Effector memory CD8-positive, alpha-beta T cell (primary cell): ENCODE measurements around the gene PRKAR2A.
"Not testable (repeated sequence)": the region's sequence is repeated elsewhere in the genome, so short reads cannot be mapped to it uniquely, and the experiment has no call there.

Experiments
- ATAC-seq: fragments of 150-1000 bp; cut with Tn5 transposase; replicated peaks from 2 replicates; pipeline ENCODE4 v1.10.0; 2021; ENCODE audit warnings: mild to moderate bottlenecking, moderate library complexity
- DNase-seq, 3 experiments: peaks; one replicate each; pipeline ENCODE4 v3.0.0; 2021
- H3K27ac Mint-ChIP-seq, 2 donors: one replicate each; pipeline ENCODE4 v1.8.0; 2022; ENCODE audit warnings: mild to moderate bottlenecking in 2 of 2, mixed read lengths in 2 of 2, moderate library complexity in 2 of 2
- H3K27me3 Mint-ChIP-seq, 2 donors: one replicate each; pipeline ENCODE4 v1.8.0; 2022; ENCODE audit warnings: mixed read lengths in 2 of 2
- H3K36me3 Mint-ChIP-seq: one replicate; pipeline ENCODE4 v1.8.0; 2022; ENCODE audit warnings: mild to moderate bottlenecking, moderate library complexity, mixed read lengths; ENCODE audit not compliant: insufficient read depth
- H3K4me1 Mint-ChIP-seq, 2 donors: one replicate each; pipeline ENCODE4 v1.8.0; 2022; ENCODE audit warnings: low read depth in 2 of 2, mixed read lengths in 2 of 2
- H3K4me3 Mint-ChIP-seq, 2 donors: one replicate each; pipeline ENCODE4 v1.8.0; 2022; ENCODE audit warnings: mild to moderate bottlenecking in 2 of 2, mixed read lengths in 2 of 2, moderate library complexity in 2 of 2
- H3K9me3 Mint-ChIP-seq, 2 donors: one replicate each; pipeline ENCODE4 v1.8.0; 2022; ENCODE audit warnings: mixed read lengths in 2 of 2

The PRKAR2A gene

GRCh38 chr3:48857641-48858040 lies 10.0 kb upstream of the PRKAR2A start:
- Mint-ChIP-seq H3K36me3 (peaks cover 47% of the 10 kb centered on the region), H3K9me3 (no peaks in the 10 kb centered on the region), H3K27me3 (no peaks in the 10 kb centered on the region), H3K4me1 (peaks cover 0 to 4% of the 10 kb centered on the region in 2 donors), H3K27ac (peak overlapping the region in 1 of 2 donors; percentile 42), H3K4me3 (no peak overlapping the region)
- DNase-seq (no peak), ATAC-seq (no peak)

GRCh38 chr3:48856469-48856868 lies 8.8 kb upstream of the PRKAR2A start:
- peak overlapping the region in 1 of 2 donors; percentile 38 for H3K27ac Mint-ChIP-seq
- no peak overlapping the region for H3K4me3 Mint-ChIP-seq
- peaks cover 0 to 2% of the 10 kb centered on the region in 2 donors for H3K4me1 Mint-ChIP-seq
- H3K9me3 Mint-ChIP-seq = no peaks in the 10 kb centered on the region
- ATAC-seq = no peak
- H3K27me3 Mint-ChIP-seq = no peaks in the 10 kb centered on the region
- no peak for DNase-seq
- H3K36me3 Mint-ChIP-seq = peaks cover 37% of the 10 kb centered on the region

GRCh38 chr3:48855681-48856447 lies 8.2 kb upstream of the PRKAR2A start:
- peak overlapping the region; percentile 38 to 80 for H3K27ac Mint-ChIP-seq
- H3K36me3 Mint-ChIP-seq = peaks cover 33% of the 10 kb centered on the region
- DNase-seq (no peak), ATAC-seq (no peak)
- peaks cover 0 to 2% of the 10 kb centered on the region in 2 donors for H3K4me1 Mint-ChIP-seq
- H3K27me3 Mint-ChIP-seq = no peaks in the 10 kb centered on the region
- H3K9me3 Mint-ChIP-seq = no peaks in the 10 kb centered on the region
- H3K4me3 Mint-ChIP-seq = no peak overlapping the region

GRCh38 chr3:48852151-48852550 lies 4.5 kb upstream of the PRKAR2A start:
- ATAC-seq (no peak), DNase-seq (no peak)
- H3K9me3 Mint-ChIP-seq = no peaks in the 10 kb centered on the region
- H3K4me3 Mint-ChIP-seq = no peak overlapping the region
- H3K4me1 Mint-ChIP-seq = peaks cover 8 to 10% of the 10 kb centered on the region in 2 donors
- no peaks in the 10 kb centered on the region for H3K27me3 Mint-ChIP-seq
- H3K36me3 Mint-ChIP-seq = peaks cover 14% of the 10 kb centered on the region
- H3K27ac Mint-ChIP-seq = no peak overlapping the region

- Mint-ChIP-seq H3K27ac (no peak overlapping the region), H3K27me3 (no peaks in the 10 kb centered on the region), H3K4me3 (no peak overlapping the region), H3K4me1 (peaks cover 8 to 10% of the 10 kb centered on the region in 2 donors), H3K36me3 (peaks cover 11% of the 10 kb centered on the region), H3K9me3 (no peaks in the 10 kb centered on the region)
- ATAC-seq = no peak
- DNase-seq = no peak
Measured at GRCh38 chr3:48851407-48851806, 3.7 kb upstream of the PRKAR2A start.

- Mint-ChIP-seq H3K36me3 (peaks cover 8% of the 10 kb centered on the region), H3K27me3 (no peaks in the 10 kb centered on the region), H3K4me3 (peak overlapping the region in 1 of 2 donors; percentile 96), H3K27ac (peak overlapping the region; percentile 97 to 98), H3K4me1 (peaks cover 17 to 19% of the 10 kb centered on the region in 2 donors), H3K9me3 (no peaks in the 10 kb centered on the region)
- DNase-seq = no peak
- ATAC-seq = no peak
Measured at GRCh38 chr3:48848816-48849515, 1.3 kb upstream of the PRKAR2A start.

- DNase-seq (peak; percentile 28 to 38 (median 37)), ATAC-seq (peak; percentile 48)
- no peaks in the 10 kb centered on the region for H3K9me3 Mint-ChIP-seq
- H3K4me1 Mint-ChIP-seq = peaks cover 17 to 23% of the 10 kb centered on the region in 2 donors
- H3K27ac Mint-ChIP-seq = peak overlapping the region; percentile 97 to 98
- H3K4me3 Mint-ChIP-seq = peak overlapping the region; percentile 87 to 96
- peaks cover 4% of the 10 kb centered on the region for H3K36me3 Mint-ChIP-seq
- no peaks in the 10 kb centered on the region for H3K27me3 Mint-ChIP-seq
Measured at GRCh38 chr3:48847053-48847503, 596 bp downstream of the PRKAR2A start.

GRCh38 chr3:48845170-48845569 lies 2.5 kb downstream of the PRKAR2A start:
- Mint-ChIP-seq H3K4me1 (peaks cover 17 to 28% of the 10 kb centered on the region in 2 donors), H3K4me3 (peak overlapping the region; percentile 44 to 87), H3K9me3 (no peaks in the 10 kb centered on the region), H3K36me3 (peaks cover 4% of the 10 kb centered on the region), H3K27ac (peak overlapping the region in 1 of 2 donors; percentile 10), H3K27me3 (no peaks in the 10 kb centered on the region)
- ATAC-seq (no peak), DNase-seq (no peak)

- Mint-ChIP-seq H3K27me3 (no peaks in the 10 kb centered on the region), H3K27ac (peak overlapping the region in 1 of 2 donors; percentile 29), H3K36me3 (peaks cover 21% of the 10 kb centered on the region), H3K4me1 (peaks cover 3 to 29% of the 10 kb centered on the region in 2 donors), H3K9me3 (no peaks in the 10 kb centered on the region), H3K4me3 (no peak overlapping the region)
- ATAC-seq (no peak), DNase-seq (no peak)
Measured at GRCh38 chr3:48837163-48837562, 10.5 kb downstream of the PRKAR2A start.

- peaks cover 21% of the 10 kb centered on the region for H3K36me3 Mint-ChIP-seq
- no peak for DNase-seq
Measured at GRCh38 chr3:48835650-48836366, 11.9 kb downstream of the PRKAR2A start.

GRCh38 chr3:48832684-48833083 lies 15.0 kb downstream of the PRKAR2A start:
- DNase-seq (no peak), ATAC-seq (no peak)
- H3K9me3 Mint-ChIP-seq = no peaks in the 10 kb centered on the region
- peaks cover 5 to 11% of the 10 kb centered on the region in 2 donors for H3K4me1 Mint-ChIP-seq
- peak overlapping the region in 1 of 2 donors; percentile 20 for H3K27ac Mint-ChIP-seq
- no peak overlapping the region for H3K4me3 Mint-ChIP-seq
- H3K27me3 Mint-ChIP-seq = no peaks in the 10 kb centered on the region
- peaks cover 11% of the 10 kb centered on the region for H3K36me3 Mint-ChIP-seq

More at GRCh38 chr3:48835650-48836366, 11.9 kb downstream of the PRKAR2A start:
- ATAC-seq = no peak
- no peaks in the 10 kb centered on the region for H3K27me3 Mint-ChIP-seq
- H3K9me3 Mint-ChIP-seq = no peaks in the 10 kb centered on the region
- H3K27ac Mint-ChIP-seq = no peak overlapping the region
- no peak overlapping the region for H3K4me3 Mint-ChIP-seq
- H3K4me1 Mint-ChIP-seq = peaks cover 3 to 23% of the 10 kb centered on the region in 2 donors

- H3K4me3 Mint-ChIP-seq = no peak overlapping the region
- ATAC-seq = no peak
- H3K27me3 Mint-ChIP-seq = no peaks in the 10 kb centered on the region
- DNase-seq = no peak
- no peak overlapping the region for H3K27ac Mint-ChIP-seq
- peaks cover 8% of the 10 kb centered on the region for H3K36me3 Mint-ChIP-seq
- peaks cover 9 to 18% of the 10 kb centered on the region in 2 donors for H3K4me1 Mint-ChIP-seq
- H3K9me3 Mint-ChIP-seq = no peaks in the 10 kb centered on the region
Measured at GRCh38 chr3:48830715-48831114, 17.0 kb downstream of the PRKAR2A start.

GRCh38 chr3:48829525-48829924 lies 18.1 kb downstream of the PRKAR2A start:
- not testable (repeated sequence) for H3K4me3 Mint-ChIP-seq, H3K27ac Mint-ChIP-seq, H3K9me3 Mint-ChIP-seq, ATAC-seq, H3K36me3 Mint-ChIP-seq, DNase-seq, H3K27me3 Mint-ChIP-seq
- peaks cover 9 to 15% of the 10 kb centered on the region in 2 donors for H3K4me1 Mint-ChIP-seq
